H9 (cell line): ENCODE results near the gene CRACDL. TPM values are rescaled to one million over a fixed set of nuclear protein-coding genes. Genes with fewer than 3 reads are reported as not detected.

Experiments
- DNase-seq: peaks from one replicate; pipeline ENCODE4 v3.0.0-alpha.2; 2017
- H2AFZ ChIP-seq: one replicate; pipeline ENCODE4 v1.6.1; 2013; ENCODE audit warnings: mild to moderate bottlenecking, low read length, control low read depth, moderate library complexity
- H2AK5ac ChIP-seq: 2 replicates; pipeline ENCODE4 v1.6.1; 2013; ENCODE audit warnings: low read length, control low read depth, mixed read lengths; ENCODE audit not compliant: insufficient read length
- H2BK120ac ChIP-seq: one replicate; pipeline ENCODE4 v1.6.1; 2013; ENCODE audit warnings: low read depth, mild to moderate bottlenecking, low read length, control low read depth, inconsistent platforms; ENCODE audit not compliant: poor library complexity, severe bottlenecking
- H2BK12ac ChIP-seq: 2 replicates; pipeline ENCODE4 v1.6.1; 2013; ENCODE audit warnings: low read length, control low read depth, mixed read lengths, low read depth; ENCODE audit not compliant: insufficient read length
- H2BK15ac ChIP-seq: 2 replicates; pipeline ENCODE4 v1.6.1; 2013; ENCODE audit warnings: low read depth, low read length, control low read depth
- H2BK20ac ChIP-seq: one replicate; pipeline ENCODE4 v1.6.1; 2013; ENCODE audit warnings: low read depth, mild to moderate bottlenecking, low read length, control low read depth, inconsistent platforms; ENCODE audit not compliant: poor library complexity, severe bottlenecking
- H2BK5ac ChIP-seq: 2 replicates; pipeline ENCODE4 v1.6.1; 2013; ENCODE audit warnings: low read length, control low read depth, mixed read lengths; ENCODE audit not compliant: insufficient read length
- H3K14ac ChIP-seq: 2 replicates; pipeline ENCODE4 v1.6.1; 2013; ENCODE audit warnings: low read length, control low read depth; ENCODE audit not compliant: insufficient read depth
- H3K18ac ChIP-seq: 2 replicates; pipeline ENCODE4 v1.6.1; 2013; ENCODE audit warnings: low read depth, mild to moderate bottlenecking, mixed read lengths, low read length, control low read depth; ENCODE audit not compliant: insufficient read length
- H3K23ac ChIP-seq: 2 replicates; pipeline ENCODE4 v1.6.1; 2013; ENCODE audit warnings: low read length, control low read depth, mixed read lengths, low read depth; ENCODE audit not compliant: insufficient read length
- H3K23me2 ChIP-seq: 2 replicates; pipeline ENCODE4 v1.6.1; 2013; ENCODE audit warnings: low read depth, mild to moderate bottlenecking, mixed read lengths, low read length, control low read depth; ENCODE audit not compliant: insufficient read length, poor library complexity, severe bottlenecking
- H3K27ac ChIP-seq: 2 replicates; pipeline ENCODE4 v1.5.1; 2013; ENCODE audit warnings: low read length, control low read depth, mixed read lengths, low read depth; ENCODE audit not compliant: insufficient read length
- H3K27me3 ChIP-seq: 2 replicates; pipeline ENCODE4 v1.6.1; 2013; ENCODE audit warnings: low read length, control low read depth, inconsistent platforms; ENCODE audit not compliant: insufficient read depth
- H3K4ac ChIP-seq: 2 replicates; pipeline ENCODE4 v1.6.1; 2013; ENCODE audit warnings: low read depth, mild to moderate bottlenecking, control low read depth, inconsistent platforms, low read length, moderate library complexity
- H3K4me1 ChIP-seq: 2 replicates; pipeline ENCODE4 v1.6.1; 2013; ENCODE audit warnings: low read length, control low read depth, inconsistent platforms; ENCODE audit not compliant: insufficient read depth
- H3K4me2 ChIP-seq: 2 replicates; pipeline ENCODE4 v1.6.1; 2013; ENCODE audit warnings: low read length, control low read depth, mixed read lengths; ENCODE audit not compliant: insufficient read length, insufficient read depth
- H3K56ac ChIP-seq: 2 replicates; pipeline ENCODE4 v1.6.1; 2013; ENCODE audit warnings: low read depth, mild to moderate bottlenecking, mixed read lengths, low read length, control low read depth; ENCODE audit not compliant: insufficient read length
- H3K79me1 ChIP-seq: 2 replicates; pipeline ENCODE4 v1.6.1; 2013; ENCODE audit warnings: low read depth, mild to moderate bottlenecking, moderate library complexity, low read length, control low read depth, inconsistent platforms; ENCODE audit not compliant: insufficient read depth, poor library complexity, severe bottlenecking
- H3K79me2 ChIP-seq: 2 replicates; pipeline ENCODE4 v1.6.1; 2013; ENCODE audit warnings: low read length, control low read depth, inconsistent platforms; ENCODE audit not compliant: insufficient read depth
- H3K9ac ChIP-seq: 2 replicates; pipeline ENCODE4 v1.6.1; 2013; ENCODE audit warnings: low read length, control low read depth, mixed read lengths; ENCODE audit not compliant: insufficient read length; ENCODE audit errors: extremely low read depth
- H3K9me3 ChIP-seq: one replicate; pipeline ENCODE4 v1.6.1; 2013; ENCODE audit warnings: low read depth, low read length, inconsistent platforms; ENCODE audit not compliant: control insufficient read depth
- H3T11ph ChIP-seq: one replicate; pipeline ENCODE4 v1.6.1; 2013; ENCODE audit warnings: mild to moderate bottlenecking, low read length, control low read depth, inconsistent platforms
- H4K20me1 ChIP-seq: one replicate; pipeline ENCODE4 v1.6.1; 2013; ENCODE audit not compliant: control insufficient read depth, insufficient read length, insufficient read depth
- H4K5ac ChIP-seq: 2 replicates; pipeline ENCODE4 v1.6.1; 2013; ENCODE audit warnings: low read depth, mild to moderate bottlenecking, mixed read lengths, low read length, control low read depth; ENCODE audit not compliant: insufficient read length
- H4K8ac ChIP-seq: replicated peaks from 2 replicates; pipeline ENCODE4 v1.6.1; 2013; ENCODE audit warnings: low read length, control low read depth, mixed read lengths, low read depth; ENCODE audit not compliant: insufficient read length
- H4K91ac ChIP-seq: 2 replicates; pipeline ENCODE4 v1.6.1; 2013; ENCODE audit warnings: low read depth, mild to moderate bottlenecking, moderate library complexity, mixed read lengths, low read length, control low read depth; ENCODE audit not compliant: insufficient read length
- H3K27ac Mint-ChIP-seq, 3 experiments: 2 replicates in 2 of 3; 3 replicates in 1 of 3; pipeline ENCODE4 v1.8.0; 2020 to 2021; ENCODE audit warnings: mixed read lengths in 3 of 3, mild to moderate bottlenecking in 1 of 3, moderate library complexity in 1 of 3
- H3K27me3 Mint-ChIP-seq: 2 replicates; pipeline ENCODE4 v1.8.0; 2021; ENCODE audit warnings: low read depth, mild to moderate bottlenecking, moderate library complexity, mixed read lengths
- H3K36me3 Mint-ChIP-seq, 3 experiments: 2 replicates in 2 of 3; 3 replicates in 1 of 3; pipeline ENCODE4 v1.8.0; 2020 to 2021; ENCODE audit warnings: low read depth in 3 of 3, mixed read lengths in 3 of 3; ENCODE audit not compliant: insufficient read depth in 1 of 3
- H3K4me1 Mint-ChIP-seq, 2 experiments: 2 replicates each; pipeline ENCODE4 v1.8.0; 2020; ENCODE audit warnings: mixed read lengths in 2 of 2
- H3K4me3 Mint-ChIP-seq, 2 experiments: 2 replicates in 1 of 2; 3 replicates in 1 of 2; pipeline ENCODE4 v1.8.0; 2020 to 2021; ENCODE audit warnings: mild to moderate bottlenecking in 2 of 2, mixed read lengths in 2 of 2, moderate library complexity in 1 of 2
- H3K9me3 Mint-ChIP-seq, 2 experiments: 2 replicates in 1 of 2; 3 replicates in 1 of 2; pipeline ENCODE4 v1.8.0; 2020; ENCODE audit warnings: mild to moderate bottlenecking in 2 of 2, mixed read lengths in 2 of 2, moderate library complexity in 1 of 2
- WGBS: extraction: QIAGEN DNeasy Blood & Tissue Kit; methylation state at CpG from one replicate; pipeline ENCODE4 v1.1.7; 2013; ENCODE audit warnings: missing lambda C conversion rate, low lambda C conversion rate, mixed read lengths; ENCODE audit not compliant: insufficient read length; ENCODE audit errors: extremely low coverage; 5-methylcytosine and 5-hydroxymethylcytosine counted together
- total RNA-seq: library from RNA; stranded (reverse); gene quantifications from 2 replicates; pipeline ENCODE4 v1.2.1, GENCODE V29; 2021
- TF ChIP-seq, protein P1 (sequence below): fragments of 200-600 bp; sonication (generic); conservative IDR thresholded peaks from 3 replicates; pipeline ENCODE4 v1.8.0; 2021; ENCODE audit warnings: antibody characterized with exemption, mild to moderate bottlenecking

The CRACDL gene
- total RNA-seq, 1 experiment from 2014 or later = 0.48 TPM

DNA sequence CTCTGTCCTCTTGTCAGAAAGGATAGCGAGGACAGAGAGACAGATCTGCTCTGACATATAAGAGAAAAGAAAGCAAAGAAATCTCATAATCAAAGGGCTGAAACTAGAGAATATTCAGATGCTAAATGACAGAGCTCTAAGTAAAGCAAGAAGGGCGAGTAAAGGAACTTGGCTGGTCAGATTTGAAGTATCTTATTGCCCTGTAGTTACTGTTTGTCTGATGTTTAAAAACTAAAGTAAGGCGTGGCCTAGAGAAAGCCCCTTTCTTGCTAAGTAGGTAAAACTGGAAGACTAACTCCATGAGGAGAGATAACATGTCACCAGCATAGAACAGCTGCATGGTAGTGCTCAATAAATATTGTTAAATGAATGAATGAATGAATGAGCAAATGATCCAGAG lies 70.0 kb downstream of the CRACDL start:
- no peak overlapping the region for H2BK15ac ChIP-seq
- no peak overlapping the region for H2BK5ac ChIP-seq
- Mint-ChIP-seq H3K36me3 (peaks cover 0 to 5% (median 2%) of the 10 kb centered on the region in 3 experiments; a peak in 3 of 7 replicates), H3K27ac (no peak overlapping the region), H3K4me1 (peaks cover 14 to 16% of the 10 kb centered on the region in 2 experiments), H3K27me3 (peaks cover 2% of the 10 kb centered on the region; the same call in 1 of the 2 replicates), H3K9me3 (peaks cover 8 to 10% of the 10 kb centered on the region in 2 experiments), H3K4me3 (no peak overlapping the region)
- DNase-seq = no peak
- no peaks in the 10 kb centered on the region for H4K20me1 ChIP-seq
- no peak overlapping the region for H2BK12ac ChIP-seq
- H2BK120ac ChIP-seq = no peak overlapping the region
- H3K4me2 ChIP-seq = no peak overlapping the region
- no peak overlapping the region for H3K14ac ChIP-seq
- no peak overlapping the region for H3K56ac ChIP-seq
- no CpG with 5 or more reads among the region's 3 CpGs for WGBS
- no peak overlapping the region for H3K4ac ChIP-seq
- H3T11ph ChIP-seq = no peak overlapping the region
- no peaks in the 10 kb centered on the region; the same call in 1 of the 2 replicates for H3K4me1 ChIP-seq
- TF ChIP-seq, protein P1, sequence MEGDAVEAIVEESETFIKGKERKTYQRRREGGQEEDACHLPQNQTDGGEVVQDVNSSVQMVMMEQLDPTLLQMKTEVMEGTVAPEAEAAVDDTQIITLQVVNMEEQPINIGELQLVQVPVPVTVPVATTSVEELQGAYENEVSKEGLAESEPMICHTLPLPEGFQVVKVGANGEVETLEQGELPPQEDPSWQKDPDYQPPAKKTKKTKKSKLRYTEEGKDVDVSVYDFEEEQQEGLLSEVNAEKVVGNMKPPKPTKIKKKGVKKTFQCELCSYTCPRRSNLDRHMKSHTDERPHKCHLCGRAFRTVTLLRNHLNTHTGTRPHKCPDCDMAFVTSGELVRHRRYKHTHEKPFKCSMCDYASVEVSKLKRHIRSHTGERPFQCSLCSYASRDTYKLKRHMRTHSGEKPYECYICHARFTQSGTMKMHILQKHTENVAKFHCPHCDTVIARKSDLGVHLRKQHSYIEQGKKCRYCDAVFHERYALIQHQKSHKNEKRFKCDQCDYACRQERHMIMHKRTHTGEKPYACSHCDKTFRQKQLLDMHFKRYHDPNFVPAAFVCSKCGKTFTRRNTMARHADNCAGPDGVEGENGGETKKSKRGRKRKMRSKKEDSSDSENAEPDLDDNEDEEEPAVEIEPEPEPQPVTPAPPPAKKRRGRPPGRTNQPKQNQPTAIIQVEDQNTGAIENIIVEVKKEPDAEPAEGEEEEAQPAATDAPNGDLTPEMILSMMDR = no peak
- no peak overlapping the region for H4K8ac ChIP-seq
- H3K18ac ChIP-seq = no peak overlapping the region
- no peak overlapping the region for H2BK20ac ChIP-seq
- no peak overlapping the region for H4K91ac ChIP-seq
- no peaks in the 10 kb centered on the region for H3K23me2 ChIP-seq
- H3K9me3 ChIP-seq = no peaks in the 10 kb centered on the region
- no peak overlapping the region for H4K5ac ChIP-seq
- no peak overlapping the region for H2AFZ ChIP-seq
- H3K23ac ChIP-seq = no peak overlapping the region
- H3K79me2 ChIP-seq = no peaks in the 10 kb centered on the region
- no peak overlapping the region for H3K9ac ChIP-seq
- H2AK5ac ChIP-seq = no peak overlapping the region
- no peak overlapping the region for H3K27ac ChIP-seq
- H3K27me3 ChIP-seq = no peaks in the 10 kb centered on the region
- no peaks in the 10 kb centered on the region for H3K79me1 ChIP-seq
